ENCODE results near the gene CLMN. TPM values are rescaled to one million over a fixed set of nuclear protein-coding genes. Genes with fewer than 3 reads are reported as not detected.

CLMN gene
- total RNA-seq, 1 donor from 2014 or later, result 6.3 TPM

DNA sequence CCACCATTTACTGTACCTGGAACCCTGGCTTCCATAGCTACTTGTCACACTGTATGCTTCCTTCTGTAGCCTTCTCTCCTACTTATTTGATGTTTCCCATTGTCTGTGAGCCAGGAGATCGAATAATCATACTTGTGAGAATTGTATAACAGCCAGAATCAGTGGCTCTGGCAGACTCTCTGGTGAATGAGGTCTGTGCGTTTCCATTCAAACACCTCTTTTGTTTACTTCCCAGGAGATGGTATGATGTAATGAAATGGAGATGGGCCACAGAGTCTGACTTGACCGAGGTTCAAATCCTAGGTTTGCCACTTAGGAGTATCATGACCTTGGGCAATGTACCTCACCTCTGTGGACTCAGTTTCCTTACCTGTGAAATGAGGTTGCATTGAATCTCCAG lies 35.7 kb upstream of the CLMN start:
- no peak overlapping the region for H3K4me2 ChIP-seq
- H3K27ac ChIP-seq, result no peak overlapping the region
- Mint-ChIP-seq H3K36me3 (no peaks in the 10 kb centered on the region), H3K4me3 (no peak overlapping the region), H3K27ac (no peak overlapping the region), H3K4me1 (no peaks in the 10 kb centered on the region), H3K9me3 (peaks cover 9% of the 10 kb centered on the region), H3K27me3 (ENCODE audit: insufficient read depth, low read depth) (peaks cover 8% of the 10 kb centered on the region)
- no peak overlapping the region for H3K4me3 ChIP-seq
- H3K79me2 ChIP-seq (ENCODE audit: low read depth), result no peaks in the 10 kb centered on the region
- no peaks in the 10 kb centered on the region for H3K4me1 ChIP-seq
- no peaks in the 10 kb centered on the region for H3K9me3 ChIP-seq (ENCODE audit: low read depth)
- H3K27me3 ChIP-seq, result peaks cover 13% of the 10 kb centered on the region
- no peak overlapping the region for H3K9ac ChIP-seq
- TF ChIP-seq, protein P1, sequence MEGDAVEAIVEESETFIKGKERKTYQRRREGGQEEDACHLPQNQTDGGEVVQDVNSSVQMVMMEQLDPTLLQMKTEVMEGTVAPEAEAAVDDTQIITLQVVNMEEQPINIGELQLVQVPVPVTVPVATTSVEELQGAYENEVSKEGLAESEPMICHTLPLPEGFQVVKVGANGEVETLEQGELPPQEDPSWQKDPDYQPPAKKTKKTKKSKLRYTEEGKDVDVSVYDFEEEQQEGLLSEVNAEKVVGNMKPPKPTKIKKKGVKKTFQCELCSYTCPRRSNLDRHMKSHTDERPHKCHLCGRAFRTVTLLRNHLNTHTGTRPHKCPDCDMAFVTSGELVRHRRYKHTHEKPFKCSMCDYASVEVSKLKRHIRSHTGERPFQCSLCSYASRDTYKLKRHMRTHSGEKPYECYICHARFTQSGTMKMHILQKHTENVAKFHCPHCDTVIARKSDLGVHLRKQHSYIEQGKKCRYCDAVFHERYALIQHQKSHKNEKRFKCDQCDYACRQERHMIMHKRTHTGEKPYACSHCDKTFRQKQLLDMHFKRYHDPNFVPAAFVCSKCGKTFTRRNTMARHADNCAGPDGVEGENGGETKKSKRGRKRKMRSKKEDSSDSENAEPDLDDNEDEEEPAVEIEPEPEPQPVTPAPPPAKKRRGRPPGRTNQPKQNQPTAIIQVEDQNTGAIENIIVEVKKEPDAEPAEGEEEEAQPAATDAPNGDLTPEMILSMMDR (IDR thresholded peaks at IDR 0.05), result no peak
- no peak for TF ChIP-seq EZH2 (IDR thresholded peaks at IDR 0.05)
- TF ChIP-seq EZH2phosphoT487 (IDR thresholded peaks at IDR 0.05), result no peak
- no peaks in the 10 kb centered on the region for H4K20me1 ChIP-seq (ENCODE audit: low read depth)
- H3K36me3 ChIP-seq, result no peaks in the 10 kb centered on the region
- peaks cover under 1% of the 10 kb centered on the region for H3F3A ChIP-seq (ENCODE audit: low read depth)
- no peak for DNase-seq (ENCODE audit: low spot score)
- no peak overlapping the region for H2AFZ ChIP-seq (replicated peaks)

DNA sequence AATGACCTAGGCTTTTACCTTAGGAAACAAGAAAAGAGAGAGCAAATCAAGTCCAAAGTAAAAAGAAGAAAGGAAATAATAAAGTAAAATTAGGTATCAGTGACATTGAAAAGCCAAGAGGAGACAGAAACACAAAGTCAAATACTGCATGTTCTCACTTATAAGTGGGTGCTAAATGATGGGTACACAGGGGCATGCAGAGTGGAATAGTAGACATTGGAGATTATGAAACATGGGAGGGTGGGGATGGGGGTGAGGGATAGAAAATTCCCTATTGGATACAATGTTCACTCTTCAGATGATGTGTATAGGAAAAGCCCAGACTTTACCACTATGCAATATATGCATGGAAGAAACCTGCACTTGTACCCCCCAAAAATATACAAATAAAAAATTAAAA lies 35.1 kb upstream of the CLMN start:
- Histone ChIP-seq H4K20me1 (ENCODE audit: low read depth) (no peaks in the 10 kb centered on the region), H3K9me3 (ENCODE audit: low read depth) (no peaks in the 10 kb centered on the region), H3K9ac (no peak overlapping the region), H3K27me3 (peaks cover 7% of the 10 kb centered on the region), H3K79me2 (ENCODE audit: low read depth) (no peaks in the 10 kb centered on the region), H3K4me2 (no peak overlapping the region), H3K36me3 (no peaks in the 10 kb centered on the region), H3K4me1 (no peaks in the 10 kb centered on the region), H3K27ac (no peak overlapping the region), H3F3A (ENCODE audit: low read depth) (no peaks in the 10 kb centered on the region), H2AFZ (replicated peaks) (no peak overlapping the region), H3K4me3 (no peak overlapping the region)
- Mint-ChIP-seq H3K4me1 (no peaks in the 10 kb centered on the region), H3K9me3 (peaks cover 9% of the 10 kb centered on the region), H3K36me3 (no peaks in the 10 kb centered on the region), H3K4me3 (no peak overlapping the region), H3K27me3 (ENCODE audit: insufficient read depth, low read depth) (peaks cover 8% of the 10 kb centered on the region), H3K27ac (no peak overlapping the region)
- TF ChIP-seq, protein P1 (IDR thresholded peaks at IDR 0.05), result no peak
- TF ChIP-seq EZH2 (IDR thresholded peaks at IDR 0.05) (no peak), EZH2phosphoT487 (IDR thresholded peaks at IDR 0.05) (no peak)
- DNase-seq (ENCODE audit: low spot score), result no peak

DNA sequence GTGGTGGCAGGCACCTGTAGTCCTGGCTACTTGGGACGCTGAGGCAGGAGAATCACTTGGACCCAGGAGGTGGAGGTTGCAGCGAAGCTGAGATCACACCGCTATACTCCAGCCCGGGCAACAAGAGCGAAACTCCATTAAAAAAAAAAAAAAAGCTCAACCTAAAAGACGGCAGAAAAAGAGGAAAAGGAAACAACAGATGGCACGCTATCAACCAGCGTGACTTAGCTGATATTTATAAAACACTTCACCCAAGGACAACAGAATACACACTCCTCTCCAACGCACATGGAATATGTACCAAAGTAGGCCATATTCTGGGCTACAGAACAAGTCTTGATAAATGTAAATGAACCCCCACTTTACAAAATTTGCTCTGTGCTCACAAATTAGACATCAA lies 34.0 kb upstream of the CLMN start:
- Histone ChIP-seq H3K9me3 (ENCODE audit: low read depth) (no peaks in the 10 kb centered on the region), H2AFZ (replicated peaks) (no peak overlapping the region), H3K79me2 (ENCODE audit: low read depth) (no peaks in the 10 kb centered on the region), H3F3A (ENCODE audit: low read depth) (no peaks in the 10 kb centered on the region), H3K4me3 (no peak overlapping the region), H3K9ac (no peak overlapping the region), H3K4me1 (no peaks in the 10 kb centered on the region), H3K36me3 (no peaks in the 10 kb centered on the region), H3K27ac (no peak overlapping the region), H3K27me3 (no peaks in the 10 kb centered on the region), H3K4me2 (no peak overlapping the region), H4K20me1 (ENCODE audit: low read depth) (no peaks in the 10 kb centered on the region)
- no peak for DNase-seq (ENCODE audit: low spot score)
- H3K4me3 Mint-ChIP-seq, result no peak overlapping the region
- no peaks in the 10 kb centered on the region for H3K4me1 Mint-ChIP-seq
- peaks cover 5% of the 10 kb centered on the region for H3K27me3 Mint-ChIP-seq (ENCODE audit: insufficient read depth, low read depth)
- peaks cover 9% of the 10 kb centered on the region for H3K9me3 Mint-ChIP-seq
- H3K36me3 Mint-ChIP-seq, result no peaks in the 10 kb centered on the region
- TF ChIP-seq EZH2phosphoT487 (IDR thresholded peaks at IDR 0.05) (no peak), EZH2 (IDR thresholded peaks at IDR 0.05) (no peak)
- TF ChIP-seq, protein P1 (IDR thresholded peaks at IDR 0.05), result no peak
- no peak overlapping the region for H3K27ac Mint-ChIP-seq

Data from neural progenitor cell (in vitro differentiated cells).